Activated T-cell treated with anti-CD3 and anti-CD28 coated beads, Interleukin-2, amount 50 U/mL, for 4 hours (primary cell): ENCODE results near the gene RPN2. TPM values are rescaled to one million over a fixed set of nuclear protein-coding genes. Genes with fewer than 3 reads are reported as not detected.
A peak's percentile ranks its signal among the peaks of the same experiment; 100 is the strongest.

Source experiments
- ATAC-seq, 2 donors: fragments of 200-7000 bp; cut with Tn5 transposase; one replicate each; pipeline ENCODE4 v1.10.0; 2021
- DNase-seq: peaks from one replicate; pipeline ENCODE4 v3.0.0-alpha.2; 2020
- H3K27me3 Mint-ChIP-seq: one replicate; pipeline ENCODE4 v1.8.0; 2021; ENCODE audit warnings: low read depth, mixed read lengths
- H3K36me3 Mint-ChIP-seq: one replicate; pipeline ENCODE4 v1.8.0; 2022; ENCODE audit warnings: mixed read lengths; ENCODE audit not compliant: insufficient read depth
- H3K4me1 Mint-ChIP-seq: one replicate; pipeline ENCODE4 v1.8.0; 2021; ENCODE audit warnings: low read depth, mixed read lengths
- H3K4me3 Mint-ChIP-seq: one replicate; pipeline ENCODE4 v1.8.0; 2021; ENCODE audit warnings: mild to moderate bottlenecking, moderate library complexity, mixed read lengths
- H3K9me3 Mint-ChIP-seq: one replicate; pipeline ENCODE4 v1.8.0; 2021; ENCODE audit warnings: mixed read lengths
- total RNA-seq, 3 donors: library from RNA; stranded (reverse); gene quantifications; one replicate each; pipeline ENCODE4 v1.2.1, GENCODE V29; 2021

Gene RPN2
- total RNA-seq, 3 donors from 2014 or later: 186 to 199 (median 188) TPM

DNA sequence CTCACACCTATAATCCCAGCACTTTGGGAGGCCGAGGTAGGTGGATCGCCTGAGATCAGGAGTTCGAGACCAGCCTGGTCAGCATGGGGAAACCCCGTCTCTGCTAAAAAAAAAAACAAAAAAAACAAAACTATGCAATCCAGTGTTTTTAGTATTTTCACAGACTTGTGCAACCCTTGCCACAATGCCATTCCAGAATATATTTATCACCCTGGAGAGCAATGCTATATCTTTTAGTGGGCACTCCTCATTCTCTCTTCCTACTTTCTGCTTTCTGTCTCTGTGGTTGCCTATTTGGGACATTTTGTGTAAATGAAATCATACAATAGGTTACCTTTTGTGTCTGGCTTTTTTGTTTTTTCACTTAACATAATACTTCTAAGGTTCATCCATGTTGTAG, 39.3 kb downstream of the RPN2 start:
- ATAC-seq (no peak), DNase-seq (no peak)
- Mint-ChIP-seq H3K4me1 (no peaks in the 10 kb centered on the region), H3K36me3 (peaks cover 37% of the 10 kb centered on the region), H3K9me3 (no peaks in the 10 kb centered on the region), H3K4me3 (no peak overlapping the region), H3K27me3 (no peaks in the 10 kb centered on the region)

GRCh38 chr20:37218976-37219375, 39.8 kb downstream of the RPN2 start:
- peaks cover 39% of the 10 kb centered on the region for H3K36me3 Mint-ChIP-seq
- ATAC-seq (no peak), DNase-seq (no peak)
- no peaks in the 10 kb centered on the region for H3K9me3 Mint-ChIP-seq
- no peaks in the 10 kb centered on the region for H3K4me1 Mint-ChIP-seq
- no peak overlapping the region for H3K4me3 Mint-ChIP-seq
- no peaks in the 10 kb centered on the region for H3K27me3 Mint-ChIP-seq

DNA sequence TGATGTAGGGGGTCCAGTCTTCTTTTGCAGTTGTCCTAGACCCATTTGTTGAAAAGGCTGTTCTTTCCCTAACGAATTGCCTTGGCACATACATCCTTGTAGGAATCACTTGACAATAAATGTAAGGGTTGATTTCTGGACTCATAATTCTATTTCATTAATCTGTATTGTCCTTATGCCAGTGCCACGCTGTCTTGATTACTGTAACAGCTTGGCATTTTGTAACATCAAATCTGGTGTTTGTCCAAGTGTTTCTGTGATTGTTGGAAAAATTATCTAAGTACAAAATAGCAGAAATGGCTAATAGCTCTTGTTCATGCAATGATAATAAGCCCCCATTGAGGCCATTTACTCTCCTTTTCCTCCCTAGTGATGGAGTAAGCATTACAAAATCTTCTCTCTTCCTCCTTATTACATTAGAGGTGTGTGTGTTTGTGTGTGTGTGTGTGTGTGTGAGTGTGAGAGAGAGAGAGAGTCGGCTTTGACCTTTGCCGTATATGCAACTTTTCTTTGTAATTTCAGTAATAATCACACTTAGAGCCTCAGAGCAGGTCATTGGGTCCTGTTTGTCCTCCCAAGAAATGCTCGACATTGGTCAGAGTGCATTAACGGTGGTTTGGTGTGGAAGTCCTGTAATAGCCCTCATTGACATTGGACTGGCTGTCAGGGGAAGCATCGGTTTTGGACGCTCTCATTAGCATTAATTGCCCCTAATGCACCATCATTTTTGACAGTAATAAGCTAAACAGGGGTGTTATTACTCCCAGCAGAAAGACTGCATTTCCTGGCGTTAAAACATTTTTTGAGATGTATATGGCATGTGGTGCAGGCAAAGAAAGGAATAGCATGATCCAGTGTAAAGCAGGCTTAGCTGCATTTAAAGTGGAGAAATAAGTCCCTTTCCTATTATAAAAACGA, 40.9 kb downstream of the RPN2 start:
- Mint-ChIP-seq H3K27me3 (no peaks in the 10 kb centered on the region), H3K9me3 (no peaks in the 10 kb centered on the region), H3K4me3 (no peak overlapping the region), H3K36me3 (peaks cover 41% of the 10 kb centered on the region), H3K4me1 (no peaks in the 10 kb centered on the region)
- ATAC-seq: no peak
- DNase-seq: no peak

DNA sequence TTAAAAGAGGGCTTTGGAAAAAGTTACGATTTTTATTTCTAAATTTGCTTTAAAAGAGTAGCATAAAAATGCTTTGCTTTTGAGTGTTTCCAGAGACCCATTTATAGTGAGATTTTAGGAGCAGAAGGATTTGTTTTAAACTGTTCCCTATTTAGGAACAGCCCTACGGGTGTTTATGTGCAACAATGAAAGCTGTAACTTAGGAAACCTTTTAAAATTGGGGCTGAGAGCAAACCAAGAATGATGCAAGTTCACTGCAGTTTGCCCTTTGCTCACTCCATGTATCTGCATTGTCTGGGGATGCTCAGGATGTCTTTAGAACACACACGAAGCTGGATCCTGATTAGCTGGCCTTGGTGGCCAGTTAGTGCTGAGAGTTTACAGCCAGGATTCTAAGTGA, 41.6 kb downstream of the RPN2 start:
- Mint-ChIP-seq H3K4me1 (no peaks in the 10 kb centered on the region), H3K27me3 (no peaks in the 10 kb centered on the region), H3K36me3 (peaks cover 43% of the 10 kb centered on the region), H3K4me3 (no peak overlapping the region), H3K9me3 (no peaks in the 10 kb centered on the region)
- ATAC-seq (no peak), DNase-seq (no peak)

DNA sequence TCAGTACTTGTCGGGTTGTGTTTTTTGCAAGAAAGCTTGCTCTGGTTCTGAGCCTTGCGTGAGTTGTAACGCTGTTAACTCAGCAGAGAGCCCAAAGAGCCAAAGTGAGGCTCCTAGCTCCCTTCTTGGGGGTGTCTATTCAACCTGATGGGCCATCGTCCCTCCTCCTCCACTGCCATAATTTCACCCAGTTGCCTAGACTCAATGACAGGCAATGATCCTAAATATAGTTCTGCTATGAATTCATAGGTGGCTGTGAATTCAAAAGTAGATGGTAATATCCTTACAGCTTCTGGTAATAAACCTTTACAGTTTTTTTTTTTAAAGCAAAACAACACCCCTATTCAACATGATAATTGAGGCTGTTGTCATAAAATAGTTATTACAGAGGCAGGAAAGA, 43.0 kb downstream of the RPN2 start:
- no peak for ATAC-seq
- peaks cover 45% of the 10 kb centered on the region for H3K36me3 Mint-ChIP-seq

GRCh38 chr20:37223053-37223452, 43.9 kb downstream of the RPN2 start:
- ATAC-seq (peak in 1 of 2 donors; percentile 28), DNase-seq (no peak)
- H3K27me3 Mint-ChIP-seq: no peaks in the 10 kb centered on the region
- H3K4me3 Mint-ChIP-seq: no peak overlapping the region
- peaks cover 45% of the 10 kb centered on the region for H3K36me3 Mint-ChIP-seq
- H3K4me1 Mint-ChIP-seq: no peaks in the 10 kb centered on the region
- H3K9me3 Mint-ChIP-seq: no peaks in the 10 kb centered on the region

More for the DNA sequence above, 43.0 kb downstream of the RPN2 start:
- Mint-ChIP-seq H3K4me1 (no peaks in the 10 kb centered on the region), H3K27me3 (no peaks in the 10 kb centered on the region), H3K9me3 (no peaks in the 10 kb centered on the region), H3K4me3 (no peak overlapping the region)
- DNase-seq: no peak

DNA sequence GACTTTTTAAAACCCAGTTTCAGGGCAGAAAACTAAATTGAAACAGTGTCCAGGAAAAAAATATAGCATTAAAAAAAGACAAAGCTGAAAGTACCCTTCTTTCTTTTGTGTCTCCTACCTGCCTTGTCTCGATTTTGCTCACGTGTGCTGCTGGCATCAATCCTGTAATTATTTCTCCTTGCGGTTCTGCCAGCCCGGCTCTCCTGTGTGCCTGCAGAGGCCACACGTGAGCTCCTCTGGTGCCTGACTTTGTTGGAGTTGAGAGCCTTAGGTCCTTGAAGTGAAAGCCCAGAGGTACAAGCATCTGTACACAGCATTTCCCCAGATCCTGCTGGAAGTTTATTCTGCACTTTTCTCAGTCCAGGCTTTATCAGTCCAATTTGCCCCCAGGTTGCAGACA, 46.0 kb downstream of the RPN2 start:
- peaks cover 45% of the 10 kb centered on the region for H3K36me3 Mint-ChIP-seq
- no peak overlapping the region for H3K4me3 Mint-ChIP-seq
- ATAC-seq (no peak), DNase-seq (no peak)
- H3K27me3 Mint-ChIP-seq: no peaks in the 10 kb centered on the region
- H3K4me1 Mint-ChIP-seq: no peaks in the 10 kb centered on the region
- no peaks in the 10 kb centered on the region for H3K9me3 Mint-ChIP-seq

- H3K4me3 Mint-ChIP-seq: no peak overlapping the region
- H3K36me3 Mint-ChIP-seq: peaks cover 47% of the 10 kb centered on the region
- no peaks in the 10 kb centered on the region for H3K9me3 Mint-ChIP-seq
- no peaks in the 10 kb centered on the region for H3K27me3 Mint-ChIP-seq
- ATAC-seq: no peak
- no peak for DNase-seq
- H3K4me1 Mint-ChIP-seq: no peaks in the 10 kb centered on the region
Observed at GRCh38 chr20:37226889-37227288, 47.8 kb downstream of the RPN2 start.

DNA sequence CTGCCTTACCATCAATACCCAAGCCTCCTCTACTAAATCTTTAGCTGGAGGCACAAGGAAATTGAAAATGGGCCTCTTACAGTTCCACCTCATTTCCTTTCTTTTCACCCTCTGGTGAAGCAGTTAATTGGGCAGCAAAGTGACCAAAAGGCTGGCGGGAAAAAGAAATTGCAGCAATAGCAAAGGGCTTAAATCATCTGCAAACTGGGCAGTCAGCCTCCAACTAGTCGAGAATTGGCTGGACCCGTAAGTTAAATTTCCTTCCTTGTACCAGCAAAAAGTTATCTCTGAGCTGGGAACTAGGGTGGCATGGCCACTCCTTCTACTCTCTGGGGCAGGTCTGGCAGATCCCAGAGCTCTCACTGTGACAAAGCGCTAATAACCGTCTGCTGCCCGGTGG, 49.0 kb downstream of the RPN2 start:
- no peaks in the 10 kb centered on the region for H3K27me3 Mint-ChIP-seq
- no peak overlapping the region for H3K4me3 Mint-ChIP-seq
- DNase-seq (no peak), ATAC-seq (no peak)
- H3K4me1 Mint-ChIP-seq: no peaks in the 10 kb centered on the region
- H3K9me3 Mint-ChIP-seq: no peaks in the 10 kb centered on the region
- H3K36me3 Mint-ChIP-seq: peaks cover 49% of the 10 kb centered on the region

- no peaks in the 10 kb centered on the region for H3K9me3 Mint-ChIP-seq
- H3K36me3 Mint-ChIP-seq: peaks cover 47% of the 10 kb centered on the region
- DNase-seq (no peak), ATAC-seq (no peak)
- H3K27me3 Mint-ChIP-seq: no peaks in the 10 kb centered on the region
- H3K4me3 Mint-ChIP-seq: no peak overlapping the region
- no peaks in the 10 kb centered on the region for H3K4me1 Mint-ChIP-seq
Observed at GRCh38 chr20:37228656-37229055, 49.5 kb downstream of the RPN2 start.

DNA sequence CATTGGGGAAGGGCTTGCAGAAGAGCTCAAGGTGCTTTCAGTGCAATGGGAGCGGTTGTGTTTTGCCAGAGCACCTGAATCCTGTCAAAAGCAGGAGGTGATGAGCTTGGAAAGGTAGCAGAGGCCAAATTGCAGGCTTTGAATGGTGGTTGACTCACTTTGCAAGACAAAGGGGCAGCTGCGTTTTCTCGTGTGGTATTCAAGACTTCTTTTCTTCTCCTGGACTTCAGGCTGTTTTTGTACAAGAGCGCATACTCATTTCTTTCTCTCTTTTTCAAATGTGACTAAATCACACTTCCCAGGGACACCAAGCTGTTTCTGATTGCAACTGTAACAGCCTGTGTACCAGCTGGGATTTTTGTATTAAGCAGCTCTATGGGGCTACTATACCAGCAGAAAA, 50.2 kb downstream of the RPN2 start:
- no peak overlapping the region for H3K4me3 Mint-ChIP-seq
- H3K27me3 Mint-ChIP-seq: no peaks in the 10 kb centered on the region
- ATAC-seq: no peak
- no peak for DNase-seq
- H3K4me1 Mint-ChIP-seq: no peaks in the 10 kb centered on the region
- no peaks in the 10 kb centered on the region for H3K9me3 Mint-ChIP-seq
- H3K36me3 Mint-ChIP-seq: peaks cover 46% of the 10 kb centered on the region

- Mint-ChIP-seq H3K4me1 (no peaks in the 10 kb centered on the region), H3K4me3 (no peak overlapping the region), H3K27me3 (no peaks in the 10 kb centered on the region), H3K36me3 (peaks cover 43% of the 10 kb centered on the region), H3K9me3 (no peaks in the 10 kb centered on the region)
- DNase-seq (no peak), ATAC-seq (no peak)
Observed at GRCh38 chr20:37230200-37230599, 51.1 kb downstream of the RPN2 start.

- no peak for DNase-seq
- H3K9me3 Mint-ChIP-seq: no peaks in the 10 kb centered on the region
- no peaks in the 10 kb centered on the region for H3K27me3 Mint-ChIP-seq
- no peaks in the 10 kb centered on the region for H3K4me1 Mint-ChIP-seq
- H3K4me3 Mint-ChIP-seq: no peak overlapping the region
- peaks cover 46% of the 10 kb centered on the region for H3K36me3 Mint-ChIP-seq
- no peak for ATAC-seq
Observed at GRCh38 chr20:37231947-37232630, 53.0 kb downstream of the RPN2 start.

- Mint-ChIP-seq H3K36me3 (peaks cover 49% of the 10 kb centered on the region), H3K4me3 (no peak overlapping the region), H3K9me3 (no peaks in the 10 kb centered on the region), H3K27me3 (no peaks in the 10 kb centered on the region), H3K4me1 (no peaks in the 10 kb centered on the region)
- no peak for ATAC-seq
- no peak for DNase-seq
Observed at GRCh38 chr20:37233548-37234253, 54.6 kb downstream of the RPN2 start.
